ENCODE results near the gene ZNF652.

ZNF652 gene

DNA sequence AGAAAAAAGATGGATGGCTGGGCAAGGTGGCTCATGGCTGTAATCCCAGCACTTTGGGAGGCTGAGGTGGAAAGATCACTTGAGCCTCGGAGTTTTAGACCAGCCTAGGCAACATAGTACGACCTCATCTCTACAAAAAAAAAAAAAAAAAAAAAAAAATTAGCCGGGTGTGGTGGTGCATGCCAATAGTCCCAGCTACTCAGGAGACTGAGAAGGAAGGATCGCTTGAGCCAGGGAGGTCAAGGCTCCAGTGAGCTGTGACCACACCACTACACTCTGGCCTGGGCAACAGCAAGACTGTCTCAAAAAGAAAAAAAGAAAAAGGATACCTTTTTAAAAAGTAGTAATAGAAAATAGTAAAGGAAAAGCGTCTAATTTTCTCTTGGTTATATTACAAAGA is 20.7 kb downstream of the ZNF652 start:
- no peak for TF ChIP-seq EZH2phosphoT487 (IDR thresholded peaks at IDR 0.05; ENCODE audit: borderline replicate concordance)
- no peak for TF ChIP-seq CTCF (conservative IDR thresholded peaks at IDR 0.05; ENCODE audit: low read length)
- H3K9me2 ChIP-seq (replicated peaks; ENCODE audit: low read depth, low read length): no peaks in the 10 kb centered on the region
- peaks cover 41% of the 10 kb centered on the region for H4K20me1 ChIP-seq (ENCODE audit: insufficient read depth, low read length, poor library complexity, severe bottlenecking)
- H3K4me1 ChIP-seq (ENCODE audit: insufficient read depth, low read length, poor library complexity, severe bottlenecking): peaks cover 29% of the 10 kb centered on the region
- H3F3A ChIP-seq (ENCODE audit: low read depth): peaks cover 7% of the 10 kb centered on the region
- H3K9ac ChIP-seq (ENCODE audit: low read depth, low read length, poor library complexity, severe bottlenecking): no peak overlapping the region
- no peaks in the 10 kb centered on the region for H3K27me3 ChIP-seq (ENCODE audit: insufficient read depth, low read length, poor library complexity, severe bottlenecking)
- peak overlapping the region; percentile 66 for H3K4me3 ChIP-seq (ENCODE audit: low read length, poor library complexity, severe bottlenecking)
- no peaks in the 10 kb centered on the region for H3K9me3 ChIP-seq (ENCODE audit: insufficient read depth, low read depth, low read length)
- no peaks in the 10 kb centered on the region for H3K36me3 ChIP-seq (ENCODE audit: insufficient read depth, low read length)
- H2AFZ ChIP-seq (ENCODE audit: low read length): no peak overlapping the region
- peak overlapping the region; percentile 71 for H3K4me2 ChIP-seq (ENCODE audit: low read depth, low read length, poor library complexity, severe bottlenecking)
- H3K79me2 ChIP-seq (ENCODE audit: insufficient read depth, low read length): peaks cover 72% of the 10 kb centered on the region

- no peak overlapping the region for H3K9ac ChIP-seq (ENCODE audit: low read depth, low read length, poor library complexity, severe bottlenecking)
- H3K4me1 ChIP-seq (ENCODE audit: insufficient read depth, low read length, poor library complexity, severe bottlenecking): peaks cover 29% of the 10 kb centered on the region
- H3F3A ChIP-seq (ENCODE audit: low read depth): peaks cover 13% of the 10 kb centered on the region
- H2AFZ ChIP-seq (ENCODE audit: low read length): no peak overlapping the region
- TF ChIP-seq CTCF (conservative IDR thresholded peaks at IDR 0.05; ENCODE audit: low read length) (no peak), EZH2phosphoT487 (IDR thresholded peaks at IDR 0.05; ENCODE audit: borderline replicate concordance) (no peak)
- peaks cover 40% of the 10 kb centered on the region for H4K20me1 ChIP-seq (ENCODE audit: insufficient read depth, low read length, poor library complexity, severe bottlenecking)
- H3K27me3 ChIP-seq (ENCODE audit: insufficient read depth, low read length, poor library complexity, severe bottlenecking): no peaks in the 10 kb centered on the region
- no peak overlapping the region for H3K4me2 ChIP-seq (ENCODE audit: low read depth, low read length, poor library complexity, severe bottlenecking)
- no peak overlapping the region for H3K4me3 ChIP-seq (ENCODE audit: low read length, poor library complexity, severe bottlenecking)
- H3K9me3 ChIP-seq (ENCODE audit: insufficient read depth, low read depth, low read length): no peaks in the 10 kb centered on the region
- H3K36me3 ChIP-seq (ENCODE audit: insufficient read depth, low read length): no peaks in the 10 kb centered on the region
- H3K79me2 ChIP-seq (ENCODE audit: insufficient read depth, low read length): peaks cover 71% of the 10 kb centered on the region
- H3K9me2 ChIP-seq (replicated peaks; ENCODE audit: low read depth, low read length): no peaks in the 10 kb centered on the region
Measured at GRCh38 chr17:49339354-49339753, 22.7 kb downstream of the ZNF652 start.

DNA sequence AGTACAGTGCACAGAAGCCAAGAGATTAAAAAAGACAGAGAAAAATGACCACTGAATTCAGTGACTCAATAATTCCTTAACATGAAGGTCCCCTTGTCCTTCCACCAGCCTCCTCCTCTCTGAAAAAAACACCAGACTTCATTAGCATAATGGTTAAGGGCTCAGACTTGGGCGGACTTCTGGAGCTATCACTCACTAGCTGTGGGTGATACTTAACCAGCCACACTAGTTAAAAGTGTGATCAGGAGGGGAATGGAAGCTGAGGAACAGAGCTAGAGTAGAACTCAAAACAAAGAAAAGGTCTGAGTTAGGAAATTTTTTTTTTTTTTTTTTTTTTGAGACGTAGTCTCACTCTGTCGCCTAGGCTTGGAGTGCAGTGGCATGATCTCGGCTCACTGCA is 23.2 kb downstream of the ZNF652 start:
- Histone ChIP-seq H3K4me2 (ENCODE audit: low read depth, low read length, poor library complexity, severe bottlenecking) (no peak overlapping the region), H3K27me3 (ENCODE audit: insufficient read depth, low read length, poor library complexity, severe bottlenecking) (no peaks in the 10 kb centered on the region)

More for the DNA sequence above, 23.2 kb downstream of the ZNF652 start:
- H3F3A ChIP-seq (ENCODE audit: low read depth): peaks cover 13% of the 10 kb centered on the region
- peaks cover 31% of the 10 kb centered on the region for H3K4me1 ChIP-seq (ENCODE audit: insufficient read depth, low read length, poor library complexity, severe bottlenecking)
- no peak overlapping the region for H3K4me3 ChIP-seq (ENCODE audit: low read length, poor library complexity, severe bottlenecking)
- H2AFZ ChIP-seq (ENCODE audit: low read length): no peak overlapping the region
- H3K9ac ChIP-seq (ENCODE audit: low read depth, low read length, poor library complexity, severe bottlenecking): no peak overlapping the region
- peaks cover 76% of the 10 kb centered on the region for H3K79me2 ChIP-seq (ENCODE audit: insufficient read depth, low read length)
- H4K20me1 ChIP-seq (ENCODE audit: insufficient read depth, low read length, poor library complexity, severe bottlenecking): peaks cover 40% of the 10 kb centered on the region
- no peaks in the 10 kb centered on the region for H3K9me2 ChIP-seq (replicated peaks; ENCODE audit: low read depth, low read length)
- H3K9me3 ChIP-seq (ENCODE audit: insufficient read depth, low read depth, low read length): no peaks in the 10 kb centered on the region
- TF ChIP-seq CTCF (conservative IDR thresholded peaks at IDR 0.05; ENCODE audit: low read length) (no peak), EZH2phosphoT487 (IDR thresholded peaks at IDR 0.05; ENCODE audit: borderline replicate concordance) (no peak)
- no peaks in the 10 kb centered on the region for H3K36me3 ChIP-seq (ENCODE audit: insufficient read depth, low read length)

All from Loucy (cell line).